HG02763 (cell line): Measurements from ENCODE around the gene PRKN.

Experiments
- ATAC-seq: cut with Tn5 transposase; IDR thresholded peaks from one replicate; pipeline ENCODE4 v1.9.1; 2021; ENCODE audit warnings: mild to moderate bottlenecking, moderate library complexity; ENCODE audit not compliant: unreplicated experiment

PRKN gene

GRCh38 chr6:161696801-161697200 lies 1030.8 kb downstream of the PRKN start:
- no peak for ATAC-seq

DNA sequence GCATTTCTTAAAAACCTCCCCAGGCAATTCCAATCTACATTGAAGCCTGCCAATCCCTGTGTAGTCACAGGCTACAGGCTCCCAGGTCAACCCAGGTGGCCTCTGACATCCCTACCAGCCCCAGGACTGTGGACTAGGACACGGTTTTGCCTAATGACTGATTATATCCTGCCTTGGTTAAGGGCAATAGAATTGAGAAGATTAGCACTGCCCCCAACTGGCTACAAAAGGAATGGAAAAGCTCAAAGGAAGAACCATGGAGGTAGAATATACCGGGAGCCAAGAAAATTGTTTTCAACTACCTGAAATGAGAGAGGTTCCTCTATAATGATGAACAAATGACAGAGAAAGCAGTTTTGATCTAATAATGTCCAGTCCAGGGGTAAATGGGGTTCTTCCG lies 1032.6 kb downstream of the PRKN start:
- ATAC-seq: no peak

DNA sequence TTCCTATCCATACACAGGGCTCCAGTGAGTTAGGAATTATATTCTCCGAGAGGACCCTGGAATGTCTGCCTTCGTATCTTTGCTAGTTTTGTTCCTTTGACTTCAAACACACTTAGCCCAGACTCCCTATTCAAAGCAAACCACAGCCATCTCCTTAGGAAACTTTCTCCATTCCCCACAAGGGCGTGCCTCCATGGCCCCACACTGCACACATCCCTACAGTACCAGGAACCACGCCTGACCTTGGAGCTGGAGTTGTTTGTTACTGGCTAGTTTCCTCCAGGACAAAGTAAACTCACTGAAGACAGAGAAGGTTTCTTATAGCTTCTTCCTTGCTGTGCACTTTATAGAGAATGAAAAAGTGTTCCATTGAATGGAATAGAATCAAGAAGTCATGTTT lies 1040.9 kb downstream of the PRKN start:
- no peak for ATAC-seq

DNA sequence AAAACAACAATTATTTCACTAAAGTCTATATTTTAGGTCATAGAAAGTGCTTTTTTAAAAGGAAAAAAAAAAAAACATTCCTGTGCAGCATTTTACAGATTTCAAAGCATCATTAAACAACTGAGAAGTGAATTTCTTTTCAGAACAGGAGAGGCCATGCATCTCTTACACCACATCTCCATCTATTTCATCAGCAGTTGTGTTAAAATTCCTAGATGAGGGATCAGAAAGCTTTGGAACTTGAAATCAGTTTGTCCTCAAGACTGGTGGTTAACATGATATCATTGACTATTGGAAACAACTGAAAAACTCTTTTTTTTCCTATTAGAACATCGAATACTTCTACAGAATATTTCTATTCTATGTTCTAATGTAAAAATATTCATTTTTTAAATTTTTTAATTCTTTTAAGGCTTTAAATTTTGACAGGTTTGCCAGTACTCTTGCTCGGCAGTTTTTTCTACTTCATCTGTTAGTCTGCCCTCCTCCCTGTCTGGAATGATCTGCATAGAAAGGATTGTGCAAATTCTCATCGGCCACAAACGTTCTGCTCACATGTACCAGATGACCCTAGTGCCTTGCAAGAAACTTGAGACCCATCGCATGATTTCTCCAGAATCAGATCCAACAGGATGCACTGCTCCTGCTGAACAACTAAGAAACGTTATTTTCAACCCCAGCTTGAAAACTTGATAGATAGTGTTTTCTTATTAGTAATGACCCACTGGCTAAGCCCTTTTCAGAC lies 1042.7 kb downstream of the PRKN start:
- ATAC-seq: no peak

DNA sequence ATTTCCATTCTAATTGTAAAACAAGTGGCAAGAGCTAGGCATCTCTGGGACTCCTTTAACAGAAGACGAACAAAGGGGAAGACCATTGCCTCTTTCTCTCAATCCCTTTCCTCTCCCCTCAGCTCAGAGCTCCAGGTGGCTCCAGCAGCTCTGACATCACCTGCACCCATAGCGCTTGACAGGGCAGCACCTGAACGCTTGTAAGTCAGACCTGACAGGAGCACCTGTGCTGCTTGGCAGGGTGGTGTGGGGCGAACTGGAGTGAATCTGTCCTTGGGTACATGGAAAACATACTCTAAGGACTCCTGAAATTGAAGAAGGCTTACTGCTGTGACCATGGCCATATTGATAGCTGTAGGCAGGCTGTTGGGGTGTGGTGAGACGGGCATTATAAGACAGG lies 1044.2 kb downstream of the PRKN start:
- no peak for ATAC-seq

DNA sequence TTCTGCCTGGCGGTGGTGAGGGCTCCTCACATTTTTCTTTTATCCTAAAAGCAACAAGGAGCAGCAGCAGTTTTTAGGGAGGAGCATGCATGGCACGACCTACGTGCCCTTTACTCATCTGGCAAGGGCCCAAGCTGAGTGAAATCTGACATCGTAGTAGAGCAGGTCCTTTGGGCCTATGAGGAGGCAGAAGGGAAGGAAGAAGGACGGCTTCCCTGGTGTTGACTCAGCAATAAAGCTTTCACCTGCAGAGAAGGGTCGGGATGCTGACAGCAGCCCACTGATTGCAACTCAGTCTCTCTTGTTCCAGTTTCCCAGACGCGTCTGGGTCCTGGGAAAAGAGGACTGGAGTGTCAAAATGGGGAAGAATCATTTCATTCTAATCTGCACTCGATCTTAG lies 1044.6 kb downstream of the PRKN start:
- no peak for ATAC-seq

DNA sequence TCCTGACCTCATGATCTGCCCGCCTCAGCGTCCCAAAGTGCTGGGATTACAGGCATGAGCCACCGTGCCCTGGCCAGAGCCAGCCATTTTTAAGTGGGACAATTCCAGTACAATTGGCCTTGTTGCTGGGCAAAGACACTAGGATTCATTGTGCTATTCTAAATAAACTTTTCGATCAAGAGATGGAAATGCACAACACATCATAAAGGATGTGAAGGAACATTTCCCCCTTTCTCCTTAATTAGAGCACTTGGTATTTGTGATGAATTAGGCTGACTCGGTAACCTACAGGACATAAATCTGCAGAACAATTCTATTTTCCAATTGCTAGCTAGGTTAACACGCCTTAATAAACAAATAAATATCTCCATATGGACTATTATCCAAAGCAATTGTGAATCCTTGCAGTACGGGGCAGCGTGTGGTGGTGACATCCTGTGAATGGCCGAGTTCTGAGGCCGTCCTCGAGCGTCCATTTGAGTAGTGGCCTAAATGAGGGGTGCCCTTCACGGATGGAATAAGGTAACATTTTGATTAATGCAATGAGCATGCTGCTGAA lies 1047.5 kb downstream of the PRKN start:
- no peak for ATAC-seq

- no peak for ATAC-seq
These were observed 1050.4 kb downstream of the PRKN start for GRCh38 chr6:161677188-161677587.

GRCh38 chr6:161676586-161676985 lies 1051.0 kb downstream of the PRKN start:
- ATAC-seq: no peak

DNA sequence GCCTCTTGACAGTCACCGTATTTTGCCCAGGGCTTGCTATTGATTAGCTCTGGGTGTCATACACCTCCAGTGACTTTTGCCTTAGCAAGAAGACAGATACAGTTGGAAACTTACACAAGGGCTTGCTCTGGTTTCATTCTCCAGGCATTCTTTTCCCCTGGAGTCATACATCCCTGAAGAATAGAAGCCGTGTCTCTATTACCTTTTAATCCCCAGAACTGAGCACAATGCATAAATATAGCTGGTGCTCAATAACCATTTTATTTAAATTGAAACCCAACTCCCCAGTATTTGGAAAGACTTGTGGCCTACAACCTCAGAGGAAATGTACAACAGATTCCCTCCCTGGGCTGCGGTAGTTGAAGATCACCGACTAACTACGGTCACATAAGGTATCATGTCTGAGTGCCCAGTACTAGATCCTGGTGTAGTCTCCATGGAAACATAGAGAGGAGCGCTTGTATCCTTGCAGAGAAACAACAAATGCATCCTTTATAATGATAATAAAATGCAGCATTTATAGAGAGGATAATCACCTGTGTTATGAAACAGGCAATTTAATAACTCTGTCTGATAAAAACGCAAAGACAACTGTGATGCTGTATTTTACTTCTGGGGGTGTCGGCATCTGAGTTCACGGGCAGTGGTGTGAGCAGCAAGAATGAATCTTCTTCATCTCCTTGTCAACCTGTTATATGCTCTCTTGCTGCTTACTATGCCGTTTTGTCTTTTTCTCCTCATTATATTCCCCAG lies 1052.5 kb downstream of the PRKN start:
- ATAC-seq: no peak

DNA sequence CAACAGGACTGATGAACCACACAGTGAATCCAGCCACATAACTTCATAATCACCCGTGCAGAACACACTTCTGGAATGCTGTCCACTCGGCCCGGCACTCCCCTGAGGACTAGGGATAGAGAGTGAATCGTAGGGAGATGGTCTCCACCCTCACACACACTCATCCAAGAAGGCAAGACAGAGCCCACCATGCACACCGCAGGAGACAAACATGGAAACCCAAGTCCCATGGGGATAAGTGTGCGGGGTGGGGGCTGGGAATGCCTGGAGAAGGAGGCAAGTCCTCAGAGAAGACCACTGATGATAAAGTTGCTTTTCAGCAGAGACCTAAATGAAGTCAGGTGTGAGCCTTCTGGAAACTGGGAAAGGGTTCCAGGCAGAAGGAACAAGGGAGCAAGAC lies 1054.5 kb downstream of the PRKN start:
- no peak for ATAC-seq

DNA sequence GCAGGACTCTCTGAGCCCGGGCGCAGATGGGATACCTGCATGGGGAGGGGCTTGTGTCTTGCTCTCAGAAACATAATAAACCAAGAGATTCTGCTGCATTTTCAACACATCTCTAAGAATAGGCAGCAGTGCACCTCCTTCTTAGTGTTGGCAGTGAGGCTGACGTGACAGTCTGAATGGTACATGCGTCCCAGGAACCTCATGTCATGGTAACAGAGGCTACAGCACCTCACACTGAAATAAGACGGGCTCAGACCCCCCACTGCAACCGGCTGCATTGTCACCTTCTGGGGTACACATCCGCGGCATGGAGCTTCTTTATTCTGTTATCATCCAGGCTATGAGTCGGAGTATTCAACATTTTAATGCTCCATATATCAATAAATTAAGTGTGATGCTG lies 1056.4 kb downstream of the PRKN start:
- no peak for ATAC-seq

DNA sequence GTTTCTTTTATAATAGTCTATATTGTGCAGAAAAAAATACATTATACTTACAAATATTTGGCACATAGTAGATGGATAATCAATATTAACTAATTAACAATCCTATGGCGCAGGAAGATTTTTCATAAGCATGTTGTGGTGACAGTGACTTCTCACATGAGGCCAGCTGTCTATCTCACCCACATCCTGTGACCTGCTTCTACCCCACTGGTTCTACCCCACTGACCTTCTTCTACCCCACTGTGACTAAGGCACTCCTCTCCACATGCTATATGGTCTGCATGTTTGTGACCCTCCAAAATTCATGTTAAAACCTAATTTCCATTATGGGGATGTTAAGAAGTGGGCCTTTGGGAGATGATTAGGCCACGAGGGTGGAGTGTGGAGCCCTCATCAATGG lies 1058.9 kb downstream of the PRKN start:
- no peak for ATAC-seq

- no peak for ATAC-seq
These were observed 1059.6 kb downstream of the PRKN start for GRCh38 chr6:161667957-161668356.

GRCh38 chr6:161663682-161664081 lies 1063.9 kb downstream of the PRKN start:
- ATAC-seq: no peak

- no peak for ATAC-seq
These were observed 1066.6 kb downstream of the PRKN start for GRCh38 chr6:161660666-161661571.

GRCh38 chr6:161658211-161658610 lies 1069.4 kb downstream of the PRKN start:
- ATAC-seq: no peak

- no peak for ATAC-seq
These were observed 1073.4 kb downstream of the PRKN start for GRCh38 chr6:161654209-161654608.

DNA sequence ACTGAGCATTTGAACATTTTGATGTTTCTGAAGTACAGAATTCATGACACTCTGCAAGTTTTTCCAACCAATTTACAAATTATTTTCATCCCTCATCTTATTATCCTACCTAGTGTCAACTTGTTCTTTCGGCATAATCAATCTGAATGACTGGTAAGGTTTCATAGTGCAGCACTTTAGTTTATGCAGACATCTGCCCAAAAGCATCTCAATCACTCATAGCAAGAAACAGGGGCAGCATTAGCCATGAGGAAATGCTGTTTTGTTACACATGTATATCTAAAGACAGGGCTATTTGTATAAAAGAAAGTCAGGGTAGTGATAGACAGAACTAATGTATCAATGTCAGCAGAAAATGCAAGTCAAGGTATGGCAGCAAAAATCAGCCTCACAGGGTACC lies 1075.6 kb downstream of the PRKN start:
- no peak for ATAC-seq

GRCh38 chr6:161649841-161650240 lies 1077.7 kb downstream of the PRKN start:
- ATAC-seq: no peak

- ATAC-seq: no peak
These were observed 1078.5 kb downstream of the PRKN start for GRCh38 chr6:161649068-161649467.
